Activated T-helper 17 cell treated with anti-CD3 and anti-CD28 coated beads, Interleukin-2, amount 50 U/mL, for 72 hours (primary cell): ENCODE results near the gene PDZK1. TPM values are rescaled to one million over a fixed set of nuclear protein-coding genes. Genes with fewer than 3 reads are reported as not detected.
"Not testable (repeated sequence)": the region's sequence is repeated elsewhere in the genome, so short reads cannot be mapped to it uniquely, and the experiment has no call there.

Experiments used
- ATAC-seq: fragments of 150-1000 bp; cut with Tn5 transposase; replicated peaks from 2 replicates; pipeline ENCODE4 v1.10.0; 2021; ENCODE audit warnings: mild to moderate bottlenecking, moderate library complexity
- H3K27ac Mint-ChIP-seq: one replicate; pipeline ENCODE4 v1.8.0; 2022; ENCODE audit warnings: mixed read lengths
- H3K27me3 Mint-ChIP-seq: one replicate; pipeline ENCODE4 v1.8.0; 2022; ENCODE audit warnings: mixed read lengths
- H3K36me3 Mint-ChIP-seq: one replicate; pipeline ENCODE4 v1.8.0; 2022; ENCODE audit warnings: low read depth, mild to moderate bottlenecking, mixed read lengths
- H3K4me1 Mint-ChIP-seq: one replicate; pipeline ENCODE4 v1.8.0; 2022; ENCODE audit warnings: mixed read lengths
- H3K4me3 Mint-ChIP-seq: one replicate; pipeline ENCODE4 v1.8.0; 2022; ENCODE audit warnings: mild to moderate bottlenecking, mixed read lengths
- H3K9me3 Mint-ChIP-seq: one replicate; pipeline ENCODE4 v1.8.0; 2022; ENCODE audit warnings: mixed read lengths
- total RNA-seq, 2 donors: library from RNA; stranded (reverse); gene quantifications; one replicate each; pipeline ENCODE4 v1.2.3, GENCODE V29; 2022

Gene PDZK1
- total RNA-seq, 2 donors from 2014 or later = 0.82 TPM; not detected in 1

DNA sequence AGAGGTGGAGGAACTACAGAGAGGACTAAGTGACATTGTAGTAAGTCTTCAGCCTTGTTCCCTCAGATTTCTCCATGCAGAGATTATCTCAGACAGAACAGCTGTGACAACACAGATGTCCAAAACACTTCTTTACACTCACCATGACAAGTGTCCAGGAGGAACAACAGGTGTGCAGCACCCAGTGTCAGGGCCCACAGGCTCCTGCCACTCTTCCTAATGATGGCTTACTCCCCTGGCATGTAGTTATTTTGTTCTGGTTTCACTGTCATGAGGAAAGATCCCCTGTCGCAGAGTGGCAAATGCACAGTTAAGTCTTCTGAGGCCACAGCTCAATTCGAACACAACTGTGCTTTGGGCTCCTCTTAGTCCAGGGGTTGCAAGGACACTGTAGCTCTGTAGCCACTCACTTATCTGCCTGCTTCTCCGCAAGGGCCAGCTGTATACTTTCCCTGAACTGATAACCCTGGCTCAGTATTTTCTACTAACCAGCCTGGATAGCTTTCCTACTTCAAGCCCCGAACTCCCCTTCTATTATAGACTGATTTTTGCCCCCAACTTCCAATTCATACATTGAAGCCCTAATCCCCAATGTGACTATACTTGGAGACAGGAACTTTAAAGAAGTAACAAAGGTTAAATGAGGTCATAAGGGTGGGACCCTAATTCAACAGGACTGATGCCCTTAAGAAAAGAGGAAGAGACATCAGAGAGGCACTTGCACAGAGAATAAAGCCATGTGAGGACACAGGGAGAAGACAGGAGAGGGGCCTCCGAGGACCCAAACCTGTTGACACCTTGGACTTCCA lies 11.1 kb downstream of the PDZK1 start:
- Mint-ChIP-seq H3K4me1 (no peaks in the 10 kb centered on the region), H3K27ac (no peak overlapping the region), H3K4me3 (no peak overlapping the region), H3K36me3 (no peaks in the 10 kb centered on the region), H3K27me3 (no peaks in the 10 kb centered on the region), H3K9me3 (no peaks in the 10 kb centered on the region)
- no peak for ATAC-seq

DNA sequence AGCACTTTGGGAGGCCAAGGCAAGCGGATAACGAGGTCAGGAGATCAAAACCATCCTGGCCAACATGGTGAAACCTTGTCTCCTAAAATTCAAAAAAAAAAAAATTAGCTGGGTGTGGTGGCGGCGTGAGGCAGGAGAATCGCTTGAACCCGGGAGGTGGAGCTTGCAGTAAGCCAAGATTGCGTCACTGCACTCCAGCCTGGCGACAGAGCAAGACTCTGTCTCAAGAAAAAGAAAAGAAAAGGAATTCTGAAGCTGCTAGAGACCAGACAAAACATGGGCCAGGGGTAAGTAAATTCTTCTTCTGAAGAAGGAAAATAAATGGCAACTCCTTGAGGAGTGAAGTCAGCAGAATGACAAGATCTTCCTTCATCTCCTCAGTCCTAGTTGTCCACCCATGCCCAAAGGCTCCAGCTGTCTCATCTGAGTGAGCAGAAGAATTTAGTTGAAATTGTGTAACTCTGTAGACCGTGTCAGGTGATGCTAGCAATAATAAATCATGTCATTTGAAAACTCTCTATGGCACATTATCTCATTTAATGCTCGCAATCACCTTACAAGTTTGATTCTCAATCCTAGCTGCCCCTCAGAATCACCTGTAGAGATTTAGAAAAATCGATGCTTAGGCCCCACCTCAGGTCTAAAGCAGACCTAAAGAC lies 14.3 kb downstream of the PDZK1 start:
- no peak overlapping the region for H3K4me3 Mint-ChIP-seq
- H3K36me3 Mint-ChIP-seq = no peaks in the 10 kb centered on the region
- H3K27ac Mint-ChIP-seq = no peak overlapping the region
- no peaks in the 10 kb centered on the region for H3K9me3 Mint-ChIP-seq
- H3K4me1 Mint-ChIP-seq = peaks cover 19% of the 10 kb centered on the region
- no peak for ATAC-seq
- no peaks in the 10 kb centered on the region for H3K27me3 Mint-ChIP-seq

DNA sequence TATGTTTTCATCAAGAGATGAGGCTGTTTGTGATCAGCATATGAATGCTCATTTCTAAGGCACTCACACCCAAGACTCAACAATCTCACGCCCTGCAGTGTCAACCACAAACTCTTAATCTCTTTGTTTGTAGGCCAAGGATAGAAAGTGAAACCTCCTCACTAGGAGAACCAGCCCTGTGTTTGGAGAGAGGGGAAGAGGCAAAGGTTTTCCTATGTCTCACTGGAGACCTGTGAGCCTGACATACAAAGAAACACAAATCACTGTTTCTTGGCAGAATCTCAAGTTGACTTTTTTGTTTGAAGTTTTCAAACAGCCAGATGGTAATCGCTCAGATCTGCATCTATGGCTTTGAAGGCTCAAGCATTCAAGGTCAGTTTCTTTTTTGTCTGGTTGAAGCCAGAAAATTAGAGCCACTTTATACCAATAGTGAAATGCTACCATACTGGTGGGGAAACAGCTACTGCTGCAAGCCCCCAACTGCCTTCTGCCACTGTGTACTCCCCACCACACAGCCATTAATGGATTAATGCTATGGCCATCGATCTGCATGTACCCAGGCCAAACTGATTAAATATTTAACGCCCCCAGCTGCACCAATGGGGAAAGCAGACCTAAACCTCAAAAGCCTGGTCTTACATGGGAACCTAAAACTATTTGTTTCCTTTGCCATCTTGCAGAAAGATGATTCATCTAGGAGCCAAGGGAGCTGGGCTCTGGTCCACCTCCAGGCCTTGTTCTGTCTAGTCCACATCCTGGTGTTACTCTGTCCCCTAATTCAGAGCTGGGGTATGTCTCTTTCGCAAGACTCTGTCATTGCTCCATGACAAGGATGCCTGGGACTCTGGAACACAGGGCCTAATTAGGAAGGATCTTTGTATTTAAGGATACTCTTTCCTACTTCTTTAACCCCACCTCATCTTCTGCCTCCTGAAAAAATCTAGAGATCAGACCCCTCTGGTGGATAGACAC lies 16.3 kb downstream of the PDZK1 start:
- Mint-ChIP-seq H3K4me1 (peaks cover 19% of the 10 kb centered on the region), H3K36me3 (no peaks in the 10 kb centered on the region), H3K27ac (no peak overlapping the region), H3K4me3 (peak overlapping the region; percentile 2), H3K9me3 (no peaks in the 10 kb centered on the region), H3K27me3 (no peaks in the 10 kb centered on the region)
- peak; percentile 97 for ATAC-seq

DNA sequence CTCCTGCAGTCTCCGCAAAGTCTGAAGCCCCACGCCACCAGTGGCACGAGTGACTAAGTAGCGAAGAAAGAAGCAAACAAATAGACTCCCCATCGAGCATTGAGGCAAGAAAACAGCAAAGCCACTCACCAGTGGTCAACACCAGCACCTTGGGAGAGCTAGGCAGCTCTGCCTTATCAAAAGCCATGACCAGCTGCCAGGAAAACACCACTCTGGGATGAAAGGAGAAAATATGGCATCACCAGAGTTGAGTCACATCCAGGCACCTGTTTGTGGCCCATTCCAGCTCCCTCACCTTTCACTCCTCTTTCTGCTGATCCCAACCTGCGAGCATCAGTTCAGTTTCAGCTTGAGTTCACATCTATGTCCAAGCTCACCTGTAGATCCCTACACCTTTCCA lies 17.2 kb downstream of the PDZK1 start:
- Mint-ChIP-seq H3K4me3 (peak overlapping the region; percentile 2), H3K27me3 (no peaks in the 10 kb centered on the region), H3K27ac (peak overlapping the region; percentile 79), H3K4me1 (peaks cover 19% of the 10 kb centered on the region), H3K36me3 (no peaks in the 10 kb centered on the region), H3K9me3 (no peaks in the 10 kb centered on the region)
- no peak for ATAC-seq

DNA sequence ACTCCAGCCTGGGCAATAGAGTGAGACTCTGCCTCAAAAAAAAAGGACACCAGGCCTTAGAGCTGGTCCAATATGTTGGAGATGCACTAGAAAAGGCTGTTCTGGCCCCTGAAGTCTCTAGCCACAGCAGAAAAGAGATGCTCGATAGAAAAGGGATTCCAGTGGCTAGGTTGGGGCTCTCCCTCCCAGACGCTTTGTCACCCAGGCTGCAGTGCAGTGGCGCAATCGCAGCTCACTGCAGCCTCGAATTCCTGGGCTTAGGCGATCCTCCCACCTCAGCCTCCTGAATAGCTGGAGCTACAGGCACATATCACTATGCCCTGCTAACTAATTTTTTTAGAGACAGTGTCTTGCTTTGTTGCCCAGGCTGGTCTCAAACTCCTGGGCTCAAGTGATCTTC lies 18.2 kb downstream of the PDZK1 start:
- no peak overlapping the region for H3K4me3 Mint-ChIP-seq
- H3K27me3 Mint-ChIP-seq = no peaks in the 10 kb centered on the region
- ATAC-seq = no peak
- peaks cover 19% of the 10 kb centered on the region for H3K4me1 Mint-ChIP-seq
- no peaks in the 10 kb centered on the region for H3K9me3 Mint-ChIP-seq
- H3K36me3 Mint-ChIP-seq = no peaks in the 10 kb centered on the region
- H3K27ac Mint-ChIP-seq = no peak overlapping the region

DNA sequence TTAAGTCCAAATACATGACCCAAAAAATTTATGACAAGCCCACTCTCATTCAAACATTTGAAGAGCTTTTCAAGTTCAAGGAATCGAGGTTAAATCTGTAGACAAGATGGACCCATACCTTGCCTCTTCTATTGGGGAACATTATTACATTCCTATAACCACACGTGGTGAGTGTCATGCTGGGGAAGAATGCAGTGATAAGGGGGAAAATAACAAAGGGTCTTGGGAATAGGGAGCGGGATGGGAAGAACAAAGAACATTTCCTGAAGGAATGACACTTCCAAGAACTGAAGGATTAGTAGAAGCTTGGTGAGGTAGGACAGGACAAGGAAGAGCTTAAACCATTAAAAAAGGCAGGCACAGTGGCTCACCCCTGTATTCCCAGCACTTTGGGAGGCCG lies 18.8 kb downstream of the PDZK1 start:
- Mint-ChIP-seq H3K27ac (no peak overlapping the region), H3K4me3 (no peak overlapping the region), H3K9me3 (no peaks in the 10 kb centered on the region), H3K36me3 (no peaks in the 10 kb centered on the region), H3K27me3 (no peaks in the 10 kb centered on the region), H3K4me1 (peaks cover 19% of the 10 kb centered on the region)
- no peak for ATAC-seq

GRCh38 chr1:145686078-145686477 lies 21.1 kb downstream of the PDZK1 start:
- H3K9me3 Mint-ChIP-seq, H3K36me3 Mint-ChIP-seq, H3K27ac Mint-ChIP-seq, ATAC-seq, H3K27me3 Mint-ChIP-seq, H3K4me3 Mint-ChIP-seq: not testable (repeated sequence)
- peaks cover 19% of the 10 kb centered on the region for H3K4me1 Mint-ChIP-seq

DNA sequence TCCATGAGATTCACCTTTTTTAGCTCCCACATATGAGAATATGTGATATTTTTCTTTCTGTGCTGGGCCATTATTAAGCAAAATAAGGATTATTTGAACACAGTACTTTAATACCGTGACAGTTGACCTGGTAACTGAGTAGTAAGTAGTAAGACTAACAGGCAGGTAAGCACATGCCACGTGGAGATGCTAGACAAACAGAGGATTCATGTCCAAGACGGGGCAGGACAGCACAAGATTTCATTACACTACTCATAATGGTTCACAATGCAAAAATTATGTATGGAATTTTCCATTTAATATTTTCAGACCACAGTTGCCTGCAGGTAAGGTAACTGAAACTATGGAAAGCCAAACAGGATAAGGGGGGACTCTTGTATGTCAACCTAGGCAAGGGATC lies 22.3 kb downstream of the PDZK1 start:
- not testable (repeated sequence) for H3K27ac Mint-ChIP-seq, H3K4me3 Mint-ChIP-seq, H3K27me3 Mint-ChIP-seq, H3K36me3 Mint-ChIP-seq, ATAC-seq, H3K9me3 Mint-ChIP-seq
- H3K4me1 Mint-ChIP-seq = peaks cover 12% of the 10 kb centered on the region

DNA sequence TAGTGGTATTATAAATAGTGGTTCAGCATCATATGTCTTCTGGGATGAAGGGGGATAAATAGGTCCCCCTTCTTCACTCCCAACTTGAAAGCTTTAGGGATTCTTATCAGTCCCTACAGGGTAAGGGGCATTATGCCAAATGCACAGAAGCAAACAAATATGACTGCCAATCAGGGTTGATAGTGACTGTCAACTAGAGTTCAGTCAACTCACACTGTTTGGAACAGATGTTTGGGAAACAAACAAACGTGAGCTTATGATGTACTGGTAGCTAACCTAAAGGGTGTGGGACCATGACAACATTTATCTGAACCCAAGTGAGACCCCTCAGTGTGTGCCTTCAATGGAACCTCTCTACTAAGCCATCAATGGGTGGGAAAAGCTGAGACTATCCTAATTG lies 34.0 kb downstream of the PDZK1 start:
- not testable (repeated sequence) for H3K27ac Mint-ChIP-seq, H3K4me3 Mint-ChIP-seq, H3K9me3 Mint-ChIP-seq, ATAC-seq, H3K4me1 Mint-ChIP-seq, H3K27me3 Mint-ChIP-seq
- peaks cover 17% of the 10 kb centered on the region for H3K36me3 Mint-ChIP-seq

GRCh38 chr1:145670995-145671745 lies 36.0 kb downstream of the PDZK1 start:
- H3K27ac Mint-ChIP-seq, H3K27me3 Mint-ChIP-seq, H3K9me3 Mint-ChIP-seq, H3K4me3 Mint-ChIP-seq, H3K4me1 Mint-ChIP-seq: not testable (repeated sequence)
- peaks cover 26% of the 10 kb centered on the region for H3K36me3 Mint-ChIP-seq
- peak; percentile 49 for ATAC-seq

- H3K9me3 Mint-ChIP-seq, H3K4me3 Mint-ChIP-seq, H3K27ac Mint-ChIP-seq, H3K4me1 Mint-ChIP-seq, H3K27me3 Mint-ChIP-seq, ATAC-seq: not testable (repeated sequence)
- H3K36me3 Mint-ChIP-seq = peaks cover 15% of the 10 kb centered on the region
These were observed 42.2 kb downstream of the PDZK1 start for GRCh38 chr1:145665015-145665414.

DNA sequence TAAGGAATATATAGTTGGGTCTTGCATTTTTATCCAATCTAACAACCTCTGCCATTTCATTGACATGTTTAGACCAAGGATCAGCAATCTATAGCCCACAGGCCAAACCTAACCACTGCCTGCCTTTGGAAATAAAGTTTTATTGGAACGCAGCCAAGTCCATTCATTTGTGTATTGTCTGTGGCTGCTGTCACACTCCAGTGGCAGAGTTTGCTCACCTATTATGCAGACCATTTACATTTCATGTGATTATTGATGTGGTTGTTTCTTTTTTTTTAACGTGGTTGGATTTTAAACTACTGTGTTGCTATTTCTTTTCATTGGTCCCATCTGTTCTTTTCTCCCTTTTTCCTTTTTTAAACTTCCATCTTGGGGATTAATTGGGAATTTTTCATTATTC lies 44.7 kb downstream of the PDZK1 start:
- not testable (repeated sequence) for H3K27me3 Mint-ChIP-seq, H3K4me1 Mint-ChIP-seq, H3K27ac Mint-ChIP-seq, H3K9me3 Mint-ChIP-seq, H3K4me3 Mint-ChIP-seq
- H3K36me3 Mint-ChIP-seq = peaks cover 15% of the 10 kb centered on the region
- ATAC-seq = peak; percentile 72

DNA sequence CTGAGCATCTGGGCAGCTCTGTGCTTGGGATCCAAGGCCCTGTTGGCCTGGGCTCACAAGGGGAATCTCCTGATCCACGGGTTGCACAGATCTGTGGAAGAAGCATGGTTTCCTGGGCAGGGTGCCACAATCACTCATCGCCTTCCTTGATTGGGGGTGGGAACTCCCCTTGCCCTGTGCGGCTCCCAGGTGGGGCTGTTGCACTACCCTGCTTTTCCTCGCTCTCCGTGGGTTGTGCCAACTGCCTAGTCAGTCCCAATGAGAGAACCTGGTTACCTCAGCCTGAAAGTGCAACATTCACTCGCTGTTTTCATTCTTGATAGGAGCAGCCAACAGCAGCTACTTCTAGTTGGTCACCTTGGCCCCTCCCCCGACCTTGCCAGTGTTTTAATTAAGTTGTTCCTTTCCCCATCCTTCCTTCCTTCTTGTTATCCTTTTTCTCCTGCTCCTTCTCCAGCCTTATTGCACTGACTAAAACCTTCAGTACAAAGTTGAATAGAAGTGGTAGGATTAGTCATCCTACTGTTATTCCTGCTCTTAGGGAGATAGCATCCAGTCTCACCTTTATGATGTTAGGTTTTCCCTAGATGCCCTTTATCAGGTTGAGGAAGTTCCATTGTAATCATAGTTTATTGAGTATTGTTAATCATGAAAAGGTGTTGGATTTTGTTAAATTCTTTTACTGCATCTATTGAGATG lies 50.8 kb downstream of the PDZK1 start:
- H3K9me3 Mint-ChIP-seq, H3K27ac Mint-ChIP-seq, H3K27me3 Mint-ChIP-seq, H3K4me3 Mint-ChIP-seq, H3K4me1 Mint-ChIP-seq: not testable (repeated sequence)
- H3K36me3 Mint-ChIP-seq = peaks cover 23% of the 10 kb centered on the region
- peak; percentile 38 for ATAC-seq
